ENCODE data around the gene PHGDH.

The PHGDH gene

GRCh38 chr1:119738100-119738720, 26.5 kb downstream of the PHGDH start:
- no peak overlapping the region for H3K4me3 ChIP-seq (ENCODE audit: low read depth in 1 of 5, low read length in 5 of 5)

GRCh38 chr1:119739150-119739549, 27.4 kb downstream of the PHGDH start:
- Histone ChIP-seq H3K36me3 (ENCODE audit: control insufficient read depth in 5 of 5, insufficient read depth in 5 of 5, low read length in 5 of 5) (peaks cover 0 to 53% (median 12%) of the 10 kb centered on the region in 5 donors), H3K27ac (ENCODE audit: low read depth, low read length) (no peak overlapping the region), H3K9me3 (ENCODE audit: control insufficient read depth in 5 of 5, low read length in 5 of 5) (no peaks in the 10 kb centered on the region), H3K4me1 (ENCODE audit: control insufficient read depth in 5 of 5, insufficient read depth in 5 of 5, low read length in 5 of 5) (peaks cover 6 to 44% (median 32%) of the 10 kb centered on the region in 5 donors), H3K4me3 (ENCODE audit: low read depth in 1 of 5, low read length in 5 of 5) (no peak overlapping the region), H3K27me3 (ENCODE audit: control insufficient read depth in 5 of 5, insufficient read depth in 4 of 5, low read length in 5 of 5) (no peaks in the 10 kb centered on the region), H3K9ac (ENCODE audit: low read length in 5 of 5) (no peak overlapping the region)

More at GRCh38 chr1:119738100-119738720, 26.5 kb downstream of the PHGDH start:
- Histone ChIP-seq H3K36me3 (ENCODE audit: control insufficient read depth in 5 of 5, insufficient read depth in 5 of 5, low read length in 5 of 5) (peaks cover 0 to 57% (median 12%) of the 10 kb centered on the region in 5 donors), H3K4me1 (ENCODE audit: control insufficient read depth in 5 of 5, insufficient read depth in 5 of 5, low read length in 5 of 5) (peaks cover 3 to 35% (median 23%) of the 10 kb centered on the region in 5 donors), H3K27me3 (ENCODE audit: control insufficient read depth in 5 of 5, insufficient read depth in 4 of 5, low read length in 5 of 5) (no peaks in the 10 kb centered on the region), H3K9me3 (ENCODE audit: control insufficient read depth in 5 of 5, low read length in 5 of 5) (no peaks in the 10 kb centered on the region), H3K9ac (ENCODE audit: low read length in 5 of 5) (no peak overlapping the region), H3K27ac (ENCODE audit: low read depth, low read length) (no peak overlapping the region)

GRCh38 chr1:119740261-119740660, 28.5 kb downstream of the PHGDH start:
- Histone ChIP-seq H3K9ac (ENCODE audit: low read length in 5 of 5) (no peak overlapping the region), H3K27ac (ENCODE audit: low read depth, low read length) (no peak overlapping the region), H3K9me3 (ENCODE audit: control insufficient read depth in 5 of 5, low read length in 5 of 5) (no peaks in the 10 kb centered on the region), H3K4me3 (ENCODE audit: low read depth in 1 of 5, low read length in 5 of 5) (no peak overlapping the region), H3K4me1 (ENCODE audit: control insufficient read depth in 5 of 5, insufficient read depth in 5 of 5, low read length in 5 of 5) (peaks cover 6 to 36% (median 30%) of the 10 kb centered on the region in 5 donors), H3K27me3 (ENCODE audit: control insufficient read depth in 5 of 5, insufficient read depth in 4 of 5, low read length in 5 of 5) (no peaks in the 10 kb centered on the region), H3K36me3 (ENCODE audit: control insufficient read depth in 5 of 5, insufficient read depth in 5 of 5, low read length in 5 of 5) (peaks cover 0 to 46% (median 11%) of the 10 kb centered on the region in 5 donors)

GRCh38 chr1:119740896-119741780, 29.4 kb downstream of the PHGDH start:
- peaks cover 3 to 32% (median 23%) of the 10 kb centered on the region in 5 donors for H3K4me1 ChIP-seq (ENCODE audit: control insufficient read depth in 5 of 5, insufficient read depth in 5 of 5, low read length in 5 of 5)
- no peak overlapping the region for H3K9ac ChIP-seq (ENCODE audit: low read length in 5 of 5)
- no peaks in the 10 kb centered on the region for H3K9me3 ChIP-seq (ENCODE audit: control insufficient read depth in 5 of 5, low read length in 5 of 5)
- peaks cover 0 to 39% (median 7%) of the 10 kb centered on the region in 5 donors for H3K36me3 ChIP-seq (ENCODE audit: control insufficient read depth in 5 of 5, insufficient read depth in 5 of 5, low read length in 5 of 5)
- no peak overlapping the region for H3K27ac ChIP-seq (ENCODE audit: low read depth, low read length)
- H3K4me3 ChIP-seq (ENCODE audit: low read depth in 1 of 5, low read length in 5 of 5): no peak overlapping the region
- H3K27me3 ChIP-seq (ENCODE audit: control insufficient read depth in 5 of 5, insufficient read depth in 4 of 5, low read length in 5 of 5): no peaks in the 10 kb centered on the region

- Histone ChIP-seq H3K36me3 (ENCODE audit: control insufficient read depth in 5 of 5, insufficient read depth in 5 of 5, low read length in 5 of 5) (peaks cover 0 to 29% (median 7%) of the 10 kb centered on the region in 5 donors), H3K27ac (ENCODE audit: low read depth, low read length) (no peak overlapping the region)
These were observed 30.5 kb downstream of the PHGDH start for GRCh38 chr1:119742202-119742601.

GRCh38 chr1:119742677-119743076, 30.9 kb downstream of the PHGDH start:
- Histone ChIP-seq H3K9ac (ENCODE audit: low read length in 5 of 5) (no peak overlapping the region), H3K36me3 (ENCODE audit: control insufficient read depth in 5 of 5, insufficient read depth in 5 of 5, low read length in 5 of 5) (peaks cover 0 to 25% (median 7%) of the 10 kb centered on the region in 5 donors), H3K4me3 (ENCODE audit: low read depth in 1 of 5, low read length in 5 of 5) (no peak overlapping the region), H3K4me1 (ENCODE audit: control insufficient read depth in 5 of 5, insufficient read depth in 5 of 5, low read length in 5 of 5) (peaks cover 3 to 25% (median 21%) of the 10 kb centered on the region in 5 donors), H3K27me3 (ENCODE audit: control insufficient read depth in 5 of 5, insufficient read depth in 4 of 5, low read length in 5 of 5) (no peaks in the 10 kb centered on the region), H3K27ac (ENCODE audit: low read depth, low read length) (no peak overlapping the region), H3K9me3 (ENCODE audit: control insufficient read depth in 5 of 5, low read length in 5 of 5) (no peaks in the 10 kb centered on the region)

More at GRCh38 chr1:119742202-119742601, 30.5 kb downstream of the PHGDH start:
- H3K9me3 ChIP-seq (ENCODE audit: control insufficient read depth in 5 of 5, low read length in 5 of 5): no peaks in the 10 kb centered on the region
- peaks cover 3 to 27% (median 23%) of the 10 kb centered on the region in 5 donors for H3K4me1 ChIP-seq (ENCODE audit: control insufficient read depth in 5 of 5, insufficient read depth in 5 of 5, low read length in 5 of 5)
- no peak overlapping the region for H3K9ac ChIP-seq (ENCODE audit: low read length in 5 of 5)
- H3K4me3 ChIP-seq (ENCODE audit: low read depth in 1 of 5, low read length in 5 of 5): no peak overlapping the region
- no peaks in the 10 kb centered on the region for H3K27me3 ChIP-seq (ENCODE audit: control insufficient read depth in 5 of 5, insufficient read depth in 4 of 5, low read length in 5 of 5)

- Histone ChIP-seq H3K36me3 (ENCODE audit: control insufficient read depth in 5 of 5, insufficient read depth in 5 of 5, low read length in 5 of 5) (peaks cover 0 to 20% (median 4%) of the 10 kb centered on the region in 5 donors), H3K4me3 (ENCODE audit: low read depth in 1 of 5, low read length in 5 of 5) (no peak overlapping the region), H3K27ac (ENCODE audit: low read depth, low read length) (no peak overlapping the region), H3K9me3 (ENCODE audit: control insufficient read depth in 5 of 5, low read length in 5 of 5) (no peaks in the 10 kb centered on the region), H3K27me3 (ENCODE audit: control insufficient read depth in 5 of 5, insufficient read depth in 4 of 5, low read length in 5 of 5) (no peaks in the 10 kb centered on the region), H3K9ac (ENCODE audit: low read length in 5 of 5) (no peak overlapping the region), H3K4me1 (ENCODE audit: control insufficient read depth in 5 of 5, insufficient read depth in 5 of 5, low read length in 5 of 5) (peaks cover 3 to 26% (median 25%) of the 10 kb centered on the region in 5 donors)
These were observed 31.6 kb downstream of the PHGDH start for GRCh38 chr1:119743308-119743707.

- H3K4me1 ChIP-seq (ENCODE audit: control insufficient read depth in 5 of 5, insufficient read depth in 5 of 5, low read length in 5 of 5): peaks cover 3 to 27% (median 25%) of the 10 kb centered on the region in 5 donors
- H3K27me3 ChIP-seq (ENCODE audit: control insufficient read depth in 5 of 5, insufficient read depth in 4 of 5, low read length in 5 of 5): no peaks in the 10 kb centered on the region
- no peak overlapping the region for H3K4me3 ChIP-seq (ENCODE audit: low read depth in 1 of 5, low read length in 5 of 5)
- H3K36me3 ChIP-seq (ENCODE audit: control insufficient read depth in 5 of 5, insufficient read depth in 5 of 5, low read length in 5 of 5): peaks cover 0 to 20% (median 3%) of the 10 kb centered on the region in 5 donors
- H3K9ac ChIP-seq (ENCODE audit: low read length in 5 of 5): no peak overlapping the region
- H3K27ac ChIP-seq (ENCODE audit: low read depth, low read length): no peak overlapping the region
- H3K9me3 ChIP-seq (ENCODE audit: control insufficient read depth in 5 of 5, low read length in 5 of 5): no peaks in the 10 kb centered on the region
These were observed 32.3 kb downstream of the PHGDH start for GRCh38 chr1:119743776-119744597.

GRCh38 chr1:119744598-119744942, 32.8 kb downstream of the PHGDH start:
- H3K9ac ChIP-seq (ENCODE audit: low read length in 5 of 5): no peak overlapping the region
- H3K4me3 ChIP-seq (ENCODE audit: low read depth in 1 of 5, low read length in 5 of 5): no peak overlapping the region
- H3K27ac ChIP-seq (ENCODE audit: low read depth, low read length): no peak overlapping the region
- no peaks in the 10 kb centered on the region for H3K27me3 ChIP-seq (ENCODE audit: control insufficient read depth in 5 of 5, insufficient read depth in 4 of 5, low read length in 5 of 5)
- no peaks in the 10 kb centered on the region for H3K9me3 ChIP-seq (ENCODE audit: control insufficient read depth in 5 of 5, low read length in 5 of 5)
- peaks cover 3 to 27% (median 25%) of the 10 kb centered on the region in 5 donors for H3K4me1 ChIP-seq (ENCODE audit: control insufficient read depth in 5 of 5, insufficient read depth in 5 of 5, low read length in 5 of 5)
- peaks cover 0 to 20% (median 3%) of the 10 kb centered on the region in 5 donors for H3K36me3 ChIP-seq (ENCODE audit: control insufficient read depth in 5 of 5, insufficient read depth in 5 of 5, low read length in 5 of 5)

Data from subcutaneous abdominal adipose tissue (tissue), 5 donors.